Adrenal gland (tissue), 5 donors: ENCODE results near the gene IGDCC3.

Source experiments
- CTCF ChIP-seq, 6 experiments: fragments of 450-650 bp in 4 of 6; fragments of 200-600 bp in 2 of 6; sonication (generic) in 1 of 6; IDR thresholded peaks; 1 replicate in 5 of 6; 2 replicates in 1 of 6; pipeline versions ENCODE4 v1.5.1 to v1.8.0; 2016 to 2021; ENCODE audit warnings: antibody characterized with exemption in 6 of 6, mild to moderate bottlenecking in 2 of 6, moderate library complexity in 1 of 6
- POLR2A ChIP-seq, 2 donors: fragments of 450-650 bp; IDR thresholded peaks; one replicate each; pipeline ENCODE4 v1.6.1; 2017; ENCODE audit warnings: antibody characterized with exemption in 2 of 2, mild to moderate bottlenecking in 2 of 2, moderate library complexity in 1 of 2
- donor health status: DM: no; HTN: no; CAD: no.

GRCh38 chr15:65369212-65369547 is 8.6 kb downstream of the IGDCC3 start:
- no peak for TF ChIP-seq CTCF (IDR thresholded peaks at IDR 0.05)
- no peak for TF ChIP-seq POLR2A (IDR thresholded peaks at IDR 0.05)
